Activated CD8-positive, alpha-beta memory T cell treated with anti-CD3 and anti-CD28 coated beads for 36 hours (primary cell): ENCODE results near the gene MEIOSIN. TPM values are rescaled to one million over a fixed set of nuclear protein-coding genes. Genes with fewer than 3 reads are reported as not detected.

Experiments
- CTCF ChIA-PET: fragments of 350-600 bp; sonication (Branson Sonifier 250); formaldehyde crosslinking; loops from one replicate; lab custom pipeline; 2021; ENCODE audit warnings: antibody characterized with exemption; lab: Charles Lee
- POLR2A ChIA-PET: fragments of 350-600 bp; sonication (Branson Sonifier 250); formaldehyde crosslinking; loops from one replicate; lab custom pipeline; 2021; ENCODE audit warnings: antibody characterized with exemption; lab: Charles Lee
- total RNA-seq, 2 experiments: library from RNA; stranded (reverse); gene quantifications; one replicate each; pipeline ENCODE4 v1.2.3, GENCODE V29; 2021

MEIOSIN gene
- total RNA-seq = under 1 TPM; 0.08 to 0.11 TPM

- ChIA-PET POLR2A (no interaction called here), CTCF (interaction anchor here (1.0 to 4.5 kb wide), 2 partner anchors 22 to 36 kb away, joined by 4 to 19 read pairs; partner anchors contain the start of gene SIX5)
Observed at GRCh38 chr19:45733160-45733810, at the start of gene MEIOSIN. MEIOSIN (plus strand) TSS chr19:45733439; CDS start chr19:45735377, 1,938 bp downstream.

GRCh38 chr19:45685045-45685444 is 48.2 kb upstream of the MEIOSIN start:
- CTCF ChIA-PET = interaction anchor here (0.6 to 1.0 kb wide), 6 partner anchors 11 to 428 kb away, joined by 3 to 5 read pairs (median 3); no protein-coding TSS in a partner anchor
- POLR2A ChIA-PET = interaction anchor here (0.6 kb wide), 1 partner anchor 108 kb away, joined by 3 read pairs; no protein-coding TSS in a partner anchor

GRCh38 chr19:45687599-45687998 is 45.6 kb upstream of the MEIOSIN start:
- POLR2A ChIA-PET = interaction anchor here (1.2 kb wide), 1 partner anchor 10 kb away, joined by 6 read pairs; no protein-coding TSS in a partner anchor
- CTCF ChIA-PET = interaction anchor here (0.5 to 1.0 kb wide), 2 partner anchors 28 to 40 kb away, joined by 3 to 4 read pairs; no protein-coding TSS in a partner anchor

- ChIA-PET POLR2A (interaction anchor here (0.6 to 1.6 kb wide), 14 partner anchors 10 to 1387 kb away, joined by 3 to 9 read pairs (median 4); partner anchors contain the start of genes FBXO46, IRF2BP1 and SIX5), CTCF (interaction anchor here (0.9 to 2.6 kb wide), 16 partner anchors 10 to 263 kb away, joined by 3 to 21 read pairs (median 4); partner anchors contain the start of gene SIX5)
Observed at GRCh38 chr19:45691516-45692186, 41.6 kb upstream of the MEIOSIN start, which contains the start of gene SNRPD2. SNRPD2 (minus strand) TSS chr19:45691953; CDS start chr19:45691888, 65 bp downstream.

- CTCF ChIA-PET = interaction anchor here (0.5 to 2.6 kb wide), 27 partner anchors 11 to 264 kb away, joined by 3 to 21 read pairs (median 4); partner anchors contain the start of genes FBXO46 and SIX5
Observed at GRCh38 chr19:45692187-45693105, 40.8 kb upstream of the MEIOSIN start, which contains the start of gene QPCTL. QPCTL (plus strand) TSS chr19:45692666; CDS start chr19:45692704, 38 bp downstream.

GRCh38 chr19:45693106-45693788 is 40.0 kb upstream of the MEIOSIN start:
- ChIA-PET POLR2A (interaction anchor here (1.2 to 1.6 kb wide), 7 partner anchors 16 to 194 kb away, joined by 3 to 9 read pairs (median 5); partner anchors contain the start of gene FBXO46), CTCF (interaction anchor here (0.5 to 2.6 kb wide), 34 partner anchors 9 to 265 kb away, joined by 3 to 21 read pairs (median 4); partner anchors contain the start of genes FBXO46 and SIX5)

More at GRCh38 chr19:45692187-45693105, 40.8 kb upstream of the MEIOSIN start, which contains the start of gene QPCTL:
- POLR2A ChIA-PET = interaction anchor here (0.6 to 1.6 kb wide), 15 partner anchors 11 to 1387 kb away, joined by 3 to 9 read pairs (median 5); partner anchors contain the start of genes FBXO46, IRF2BP1 and SIX5

GRCh38 chr19:45701676-45702075 is 31.6 kb upstream of the MEIOSIN start:
- ChIA-PET CTCF (no interaction called here), POLR2A (no interaction called here)

GRCh38 chr19:45705115-45705514 is 28.1 kb upstream of the MEIOSIN start:
- POLR2A ChIA-PET = no interaction called here
- CTCF ChIA-PET = interaction anchor here (1.0 to 1.1 kb wide), 3 partner anchors 10 to 12 kb away, joined by 3 to 5 read pairs (median 3); no protein-coding TSS in a partner anchor

- ChIA-PET CTCF (interaction anchor here (1.0 to 1.2 kb wide), 2 partner anchors 12 to 25 kb away, joined by 3 read pairs; no protein-coding TSS in a partner anchor), POLR2A (no interaction called here)
Observed at GRCh38 chr19:45705710-45706415, 27.4 kb upstream of the MEIOSIN start.

GRCh38 chr19:45710356-45711130 is 22.7 kb upstream of the MEIOSIN start:
- ChIA-PET POLR2A (no interaction called here), CTCF (interaction anchor here (1.0 kb wide), 1 partner anchor 58 kb away, joined by 4 read pairs; no protein-coding TSS in a partner anchor)

GRCh38 chr19:45711851-45712698 is 21.2 kb upstream of the MEIOSIN start:
- CTCF ChIA-PET = interaction anchor here (1.6 to 1.9 kb wide), 2 partner anchors 18 to 21 kb away, joined by 5 to 8 read pairs; no protein-coding TSS in a partner anchor
- POLR2A ChIA-PET = no interaction called here

GRCh38 chr19:45712699-45713067 is 20.6 kb upstream of the MEIOSIN start:
- ChIA-PET POLR2A (no interaction called here), CTCF (interaction anchor here (1.6 to 1.9 kb wide), 2 partner anchors 19 to 22 kb away, joined by 5 to 8 read pairs; no protein-coding TSS in a partner anchor)

GRCh38 chr19:45713141-45713540 is 20.1 kb upstream of the MEIOSIN start:
- POLR2A ChIA-PET = interaction anchor here (0.7 kb wide), 2 partner anchors 9 to 42 kb away, joined by 4 to 10 read pairs; no protein-coding TSS in a partner anchor
- CTCF ChIA-PET = interaction anchor here (1.6 to 1.9 kb wide), 2 partner anchors 20 to 22 kb away, joined by 5 to 8 read pairs; no protein-coding TSS in a partner anchor

- ChIA-PET CTCF (interaction anchor here (0.7 to 1.4 kb wide), 5 partner anchors 10 to 276 kb away, joined by 3 to 7 read pairs (median 4); partner anchors contain the start of genes FBXO46 and QPCTL), POLR2A (interaction anchor here (0.6 kb wide), 1 partner anchor 745 kb away, joined by 4 read pairs; no protein-coding TSS in a partner anchor)
Observed at GRCh38 chr19:45715139-45715538, 18.1 kb upstream of the MEIOSIN start.
